HL-60 (cell line): ENCODE measurements around the gene FNDC1.

ENCODE experiments used
- DNase-seq, 2 experiments: peaks; one replicate each; pipeline ENCODE4 v3.0.0-alpha.2; 2010 to 2020; ENCODE audit warnings: low read depth in 1 of 2, low spot score in 1 of 2
- H3K27ac ChIP-seq: fragments of 250-450 bp; sonication (Bioruptor Pico); replicated peaks from 2 replicates; pipeline ENCODE4 v1.5.1; 2020; ENCODE audit warnings: mild to moderate bottlenecking, moderate library complexity
- H3K27me3 ChIP-seq: fragments of 250-450 bp; sonication (Bioruptor Pico); 2 replicates; pipeline ENCODE4 v1.5.1; 2021; ENCODE audit warnings: mild to moderate bottlenecking, moderate library complexity; ENCODE audit not compliant: insufficient read depth, poor library complexity, severe bottlenecking
- H3K4me3 ChIP-seq: replicated peaks from 2 replicates; pipeline ENCODE4 v1.5.1; 2011; ENCODE audit warnings: mild to moderate bottlenecking, control low read depth, low read length; ENCODE audit not compliant: insufficient read depth
- GABPA ChIP-seq: IDR thresholded peaks from 2 replicates; pipeline ENCODE4 v1.6.1; 2012; ENCODE audit warnings: low read depth
- POLR2AphosphoS5 ChIP-seq: IDR thresholded peaks from 2 replicates; pipeline ENCODE4 v1.6.1; 2012; ENCODE audit warnings: low read depth
- SPI1 ChIP-seq: IDR thresholded peaks from 2 replicates; pipeline ENCODE4 v1.6.1; 2012; ENCODE audit warnings: low read depth, mild to moderate bottlenecking, borderline replicate concordance
- TF ChIP-seq, protein P1 (sequence below): IDR thresholded peaks from 2 replicates; pipeline ENCODE4 v1.6.1; 2012; ENCODE audit warnings: low read depth; ENCODE audit not compliant: insufficient replicate concordance
- TF ChIP-seq, protein P2 (sequence below): IDR thresholded peaks from one replicate; pipeline ENCODE4 v1.5.1; 2011; ENCODE audit warnings: low read length, control low read depth, inconsistent platforms; ENCODE audit not compliant: insufficient read depth

FNDC1 gene

DNA sequence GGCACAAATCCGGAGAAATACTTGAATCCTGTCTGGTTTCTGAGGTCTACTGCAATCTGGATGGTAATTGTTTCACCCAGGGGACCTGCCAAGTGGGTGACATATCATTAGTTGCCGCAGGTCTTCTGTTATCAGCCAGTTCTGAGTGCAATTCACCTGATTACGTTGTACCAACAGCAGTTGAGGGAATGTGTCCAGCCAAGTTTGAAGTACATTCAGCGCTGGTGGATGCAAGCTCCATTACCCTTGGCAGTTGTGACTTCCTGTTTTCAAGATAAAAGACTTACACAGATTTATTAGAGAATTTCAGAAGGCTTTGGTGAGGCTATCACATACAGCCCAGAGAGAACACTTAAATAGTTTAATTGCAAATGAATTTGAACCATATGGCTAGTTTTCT lies 42.8 kb downstream of the FNDC1 start:
- Histone ChIP-seq H3K4me3 (no peak overlapping the region), H3K27ac (no peak overlapping the region), H3K27me3 (no peaks in the 10 kb centered on the region)
- no peak for DNase-seq
- TF ChIP-seq SPI1 (peak; percentile 44; the same call in 1 of the 2 replicates), GABPA (no peak)

DNA sequence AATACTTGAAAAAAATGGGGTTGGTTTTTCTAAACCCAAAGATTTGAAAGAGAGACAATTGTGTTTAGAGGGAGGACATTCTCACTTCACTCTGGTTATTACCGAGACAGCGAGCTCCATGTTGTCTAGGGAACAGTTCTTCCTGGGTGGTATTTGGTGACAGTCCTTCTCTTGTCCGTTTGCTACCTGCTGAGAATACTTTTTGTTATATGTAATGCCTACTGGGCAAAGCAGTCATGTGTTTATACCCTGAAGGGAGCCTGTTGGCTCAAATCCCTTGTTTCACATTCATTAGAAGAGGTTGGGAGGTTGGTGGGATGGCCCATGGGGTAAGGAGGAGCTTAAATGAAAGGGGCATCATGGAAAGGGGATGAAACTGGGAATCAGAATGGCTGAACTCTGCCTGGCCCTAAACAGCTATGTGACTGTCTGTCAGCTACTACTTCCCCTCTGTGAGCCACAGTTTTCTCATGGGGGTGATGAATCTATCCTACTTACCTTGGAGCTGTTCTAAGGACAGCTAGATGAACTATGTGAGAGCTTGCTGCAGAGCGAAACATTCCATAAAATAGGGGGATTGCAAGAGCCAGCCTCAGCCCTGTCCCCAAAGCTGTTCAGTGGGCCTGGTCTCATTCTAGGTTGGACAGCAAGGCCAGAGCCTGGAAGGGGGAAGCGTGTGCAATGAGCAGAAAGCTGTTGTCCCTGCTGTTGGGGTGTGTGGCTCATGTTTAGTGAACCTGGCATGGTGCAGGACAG lies 43.5 kb downstream of the FNDC1 start:
- H3K4me3 ChIP-seq = no peak overlapping the region
- H3K27ac ChIP-seq = no peak overlapping the region
- TF ChIP-seq SPI1 = no peak
- TF ChIP-seq POLR2AphosphoS5 = no peak
- no peak for TF ChIP-seq GABPA
- TF ChIP-seq, protein P1, sequence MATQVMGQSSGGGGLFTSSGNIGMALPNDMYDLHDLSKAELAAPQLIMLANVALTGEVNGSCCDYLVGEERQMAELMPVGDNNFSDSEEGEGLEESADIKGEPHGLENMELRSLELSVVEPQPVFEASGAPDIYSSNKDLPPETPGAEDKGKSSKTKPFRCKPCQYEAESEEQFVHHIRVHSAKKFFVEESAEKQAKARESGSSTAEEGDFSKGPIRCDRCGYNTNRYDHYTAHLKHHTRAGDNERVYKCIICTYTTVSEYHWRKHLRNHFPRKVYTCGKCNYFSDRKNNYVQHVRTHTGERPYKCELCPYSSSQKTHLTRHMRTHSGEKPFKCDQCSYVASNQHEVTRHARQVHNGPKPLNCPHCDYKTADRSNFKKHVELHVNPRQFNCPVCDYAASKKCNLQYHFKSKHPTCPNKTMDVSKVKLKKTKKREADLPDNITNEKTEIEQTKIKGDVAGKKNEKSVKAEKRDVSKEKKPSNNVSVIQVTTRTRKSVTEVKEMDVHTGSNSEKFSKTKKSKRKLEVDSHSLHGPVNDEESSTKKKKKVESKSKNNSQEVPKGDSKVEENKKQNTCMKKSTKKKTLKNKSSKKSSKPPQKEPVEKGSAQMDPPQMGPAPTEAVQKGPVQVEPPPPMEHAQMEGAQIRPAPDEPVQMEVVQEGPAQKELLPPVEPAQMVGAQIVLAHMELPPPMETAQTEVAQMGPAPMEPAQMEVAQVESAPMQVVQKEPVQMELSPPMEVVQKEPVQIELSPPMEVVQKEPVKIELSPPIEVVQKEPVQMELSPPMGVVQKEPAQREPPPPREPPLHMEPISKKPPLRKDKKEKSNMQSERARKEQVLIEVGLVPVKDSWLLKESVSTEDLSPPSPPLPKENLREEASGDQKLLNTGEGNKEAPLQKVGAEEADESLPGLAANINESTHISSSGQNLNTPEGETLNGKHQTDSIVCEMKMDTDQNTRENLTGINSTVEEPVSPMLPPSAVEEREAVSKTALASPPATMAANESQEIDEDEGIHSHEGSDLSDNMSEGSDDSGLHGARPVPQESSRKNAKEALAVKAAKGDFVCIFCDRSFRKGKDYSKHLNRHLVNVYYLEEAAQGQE = no peak
- TF ChIP-seq, protein P2, sequence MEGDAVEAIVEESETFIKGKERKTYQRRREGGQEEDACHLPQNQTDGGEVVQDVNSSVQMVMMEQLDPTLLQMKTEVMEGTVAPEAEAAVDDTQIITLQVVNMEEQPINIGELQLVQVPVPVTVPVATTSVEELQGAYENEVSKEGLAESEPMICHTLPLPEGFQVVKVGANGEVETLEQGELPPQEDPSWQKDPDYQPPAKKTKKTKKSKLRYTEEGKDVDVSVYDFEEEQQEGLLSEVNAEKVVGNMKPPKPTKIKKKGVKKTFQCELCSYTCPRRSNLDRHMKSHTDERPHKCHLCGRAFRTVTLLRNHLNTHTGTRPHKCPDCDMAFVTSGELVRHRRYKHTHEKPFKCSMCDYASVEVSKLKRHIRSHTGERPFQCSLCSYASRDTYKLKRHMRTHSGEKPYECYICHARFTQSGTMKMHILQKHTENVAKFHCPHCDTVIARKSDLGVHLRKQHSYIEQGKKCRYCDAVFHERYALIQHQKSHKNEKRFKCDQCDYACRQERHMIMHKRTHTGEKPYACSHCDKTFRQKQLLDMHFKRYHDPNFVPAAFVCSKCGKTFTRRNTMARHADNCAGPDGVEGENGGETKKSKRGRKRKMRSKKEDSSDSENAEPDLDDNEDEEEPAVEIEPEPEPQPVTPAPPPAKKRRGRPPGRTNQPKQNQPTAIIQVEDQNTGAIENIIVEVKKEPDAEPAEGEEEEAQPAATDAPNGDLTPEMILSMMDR = no peak
- no peak for DNase-seq
- no peaks in the 10 kb centered on the region for H3K27me3 ChIP-seq

DNA sequence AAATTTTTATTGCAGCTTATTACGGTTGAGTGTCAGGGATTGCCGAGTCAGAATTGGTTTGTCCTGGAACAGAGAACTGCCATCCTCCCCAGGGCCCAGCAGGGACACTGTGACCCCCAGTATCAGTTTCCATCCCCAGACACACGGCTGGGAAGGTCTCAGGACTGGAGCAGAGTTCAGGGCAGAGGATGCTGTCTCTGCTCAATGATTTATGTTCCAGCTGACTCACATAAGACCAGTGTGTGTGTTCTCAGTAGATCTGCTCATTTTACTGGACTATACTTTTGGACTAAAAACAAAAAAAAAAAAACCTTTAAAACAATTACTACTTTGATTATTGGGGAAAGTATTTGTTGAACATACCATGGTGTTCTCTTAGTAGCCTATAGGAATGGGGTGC lies 44.2 kb downstream of the FNDC1 start:
- Histone ChIP-seq H3K27ac (no peak overlapping the region), H3K27me3 (no peaks in the 10 kb centered on the region), H3K4me3 (no peak overlapping the region)
- TF ChIP-seq GABPA = no peak
- TF ChIP-seq, protein P1 = no peak
- TF ChIP-seq, protein P2 = no peak
- no peak for TF ChIP-seq SPI1
- no peak for TF ChIP-seq POLR2AphosphoS5
- no peak for DNase-seq

DNA sequence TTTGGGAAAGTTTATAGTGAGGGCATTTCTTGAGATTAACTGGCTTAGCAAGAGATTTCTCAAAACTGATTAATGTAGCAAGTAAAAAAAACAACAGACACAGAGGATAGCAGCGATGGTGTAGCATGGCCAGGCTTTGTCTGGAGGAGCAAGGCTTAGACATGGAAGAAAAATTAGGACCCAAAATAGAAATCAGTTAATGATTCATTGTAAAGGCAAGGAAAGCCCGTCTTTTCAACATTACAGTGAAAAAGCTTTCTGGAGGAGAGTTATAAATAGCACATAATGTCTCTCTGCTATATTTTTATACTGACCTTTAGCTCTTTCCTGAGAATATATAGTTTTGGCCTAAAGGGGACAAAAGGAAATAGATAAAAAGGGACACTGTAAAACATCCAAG lies 45.1 kb downstream of the FNDC1 start:
- H3K4me3 ChIP-seq = no peak overlapping the region
- no peaks in the 10 kb centered on the region for H3K27me3 ChIP-seq

More for the DNA sequence above, 45.1 kb downstream of the FNDC1 start:
- H3K27ac ChIP-seq = no peak overlapping the region
- DNase-seq = no peak
- TF ChIP-seq POLR2AphosphoS5 (no peak), SPI1 (no peak), GABPA (no peak)
- TF ChIP-seq, protein P2 = no peak
- TF ChIP-seq, protein P1 = no peak
